HuH-7.5 (cell line): ENCODE results near the gene SFTPD.
"Not testable (repeated sequence)": the region's sequence is repeated elsewhere in the genome, so short reads cannot be mapped to it uniquely, and the experiment has no call there.

Source experiments
- DNase-seq: peaks from one replicate; pipeline ENCODE4 v3.0.0; 2011; ENCODE audit warnings: low spot score

Gene SFTPD

GRCh38 chr10:79925614-79926013, 23.3 kb downstream of the SFTPD start:
- no peak for DNase-seq

- DNase-seq, result no peak
Observed at GRCh38 chr10:79923669-79924068, 25.2 kb downstream of the SFTPD start.

DNA sequence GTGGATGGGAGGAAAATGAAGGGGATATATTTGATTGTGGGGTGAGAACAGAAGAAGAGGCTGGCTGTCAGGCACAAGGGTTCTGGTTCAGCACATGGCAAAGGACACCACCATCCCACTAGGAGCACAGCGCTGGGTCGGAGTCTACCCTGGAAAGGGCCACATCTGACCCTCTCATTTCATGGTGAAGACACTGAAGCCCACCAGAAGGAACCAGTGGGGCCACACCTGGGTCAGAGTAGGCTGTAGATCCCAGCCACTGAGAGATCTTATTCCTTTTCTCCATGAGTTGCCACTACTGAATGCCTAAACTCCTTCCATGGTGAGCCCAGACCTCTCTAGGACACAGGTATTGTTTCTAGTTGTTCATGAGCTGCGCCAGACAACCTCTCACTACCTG, 25.8 kb downstream of the SFTPD start:
- no peak for DNase-seq

- not testable (repeated sequence) for DNase-seq
Observed at GRCh38 chr10:79922011-79922412, 26.9 kb downstream of the SFTPD start.

- DNase-seq, result not testable (repeated sequence)
Observed at GRCh38 chr10:79915838-79916237, 33.1 kb downstream of the SFTPD start.

DNA sequence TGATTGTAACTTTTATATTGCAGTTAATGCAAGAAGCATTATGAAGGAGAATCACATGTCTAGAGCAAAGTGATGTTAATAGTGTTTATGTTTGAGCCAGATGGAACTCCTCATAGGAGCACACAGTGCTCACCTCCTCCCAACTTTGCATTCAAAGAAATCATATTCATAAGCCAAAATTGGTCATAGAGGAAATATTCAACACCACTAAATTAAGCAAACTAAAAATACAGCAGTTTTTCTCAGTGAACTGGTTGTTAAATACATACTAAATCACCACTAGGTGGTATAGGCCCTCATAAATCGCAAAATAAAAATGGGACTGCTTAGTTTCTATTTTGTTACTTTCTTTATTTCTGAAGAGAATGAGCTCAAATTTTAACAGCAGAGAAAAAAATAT, 34.4 kb downstream of the SFTPD start:
- DNase-seq, result not testable (repeated sequence)

- no peak for DNase-seq
Observed at GRCh38 chr10:79910836-79911235, 38.1 kb downstream of the SFTPD start.

- DNase-seq, result no peak
Observed at GRCh38 chr10:79910344-79910743, 38.6 kb downstream of the SFTPD start.

DNA sequence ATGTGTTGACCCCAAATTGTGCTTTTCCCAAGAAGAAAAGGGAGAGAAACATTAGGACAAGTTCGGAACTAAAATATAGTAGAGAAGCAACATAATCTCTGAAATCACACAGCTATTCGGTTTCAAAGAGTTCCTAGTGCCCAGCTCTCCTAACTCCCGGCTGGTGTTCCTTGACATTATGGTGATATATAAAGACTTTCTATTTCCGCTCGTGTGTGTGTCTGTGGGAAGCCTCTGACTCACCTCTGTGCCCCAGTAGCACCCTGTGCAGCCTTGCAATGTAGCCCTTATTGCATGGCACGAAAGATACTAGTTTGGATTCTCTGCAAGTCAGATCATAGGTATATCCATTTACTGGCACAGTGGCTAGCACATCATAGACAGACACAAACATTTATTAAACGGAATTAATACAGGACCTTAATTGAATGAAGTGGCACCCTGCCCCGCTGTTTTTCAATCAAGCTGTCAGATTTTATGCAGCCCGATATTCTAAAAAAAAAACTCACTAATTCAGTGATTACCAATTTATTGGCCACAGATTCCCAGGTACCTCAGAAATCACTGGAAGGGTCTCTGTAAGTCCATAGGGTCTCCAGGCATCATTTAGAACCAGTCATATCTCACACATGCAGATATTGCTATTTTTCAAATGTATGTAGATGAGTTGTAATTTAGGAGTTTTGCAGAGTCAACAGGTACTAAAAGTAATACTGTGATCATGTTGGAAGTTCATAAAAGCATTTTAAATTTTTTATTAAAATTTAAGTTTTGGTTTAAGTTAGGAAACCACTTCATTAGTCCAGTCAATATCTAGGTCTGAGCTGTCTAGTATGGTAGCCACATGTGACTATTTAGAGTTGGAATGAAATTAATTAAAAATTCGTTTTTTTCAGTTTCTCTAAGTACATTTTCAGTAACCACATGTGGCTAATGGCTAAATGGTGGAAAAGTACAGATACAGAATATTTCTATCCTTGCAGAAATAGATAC, 43.3 kb downstream of the SFTPD start:
- DNase-seq, result no peak

DNA sequence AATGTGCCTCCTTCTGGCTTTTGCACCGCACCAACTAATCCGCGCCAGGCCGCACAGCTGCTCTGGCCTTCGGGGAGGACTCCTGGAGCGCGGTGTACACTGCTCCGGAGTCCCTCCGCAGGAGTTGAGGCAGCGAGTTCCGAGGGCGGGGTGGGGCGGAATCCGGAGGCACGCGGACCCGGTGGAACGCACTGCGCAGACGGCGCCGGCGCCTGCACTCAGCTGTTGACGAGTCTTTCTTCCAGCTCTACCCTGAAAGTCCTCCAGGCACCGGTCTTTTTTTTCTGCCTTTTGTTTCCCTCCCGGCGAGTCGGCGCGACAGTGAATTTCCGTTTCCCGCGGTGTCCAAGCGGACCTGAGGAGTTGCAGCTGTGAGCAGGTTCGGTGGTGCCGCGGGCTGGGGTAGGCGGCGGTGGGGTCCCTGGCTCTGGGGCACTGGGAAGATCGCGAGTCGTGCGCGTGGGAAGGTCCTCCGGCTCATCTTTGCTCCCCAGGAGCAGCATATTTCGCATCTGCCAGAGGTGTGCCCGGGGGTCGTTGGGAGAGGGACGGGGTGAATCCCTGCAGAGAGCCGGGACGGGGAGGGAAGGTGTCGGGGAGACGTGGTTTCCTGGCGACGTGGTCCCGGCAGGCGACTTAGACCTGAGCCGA, 44.1 kb downstream of the SFTPD start:
- no peak for DNase-seq

GRCh38 chr10:79901571-79901970, 47.3 kb downstream of the SFTPD start:
- DNase-seq, result not testable (repeated sequence)

GRCh38 chr10:79898597-79899325, 50.1 kb downstream of the SFTPD start:
- no peak for DNase-seq

- DNase-seq, result not testable (repeated sequence)
Observed at GRCh38 chr10:79892896-79893295, 56.0 kb downstream of the SFTPD start.

DNA sequence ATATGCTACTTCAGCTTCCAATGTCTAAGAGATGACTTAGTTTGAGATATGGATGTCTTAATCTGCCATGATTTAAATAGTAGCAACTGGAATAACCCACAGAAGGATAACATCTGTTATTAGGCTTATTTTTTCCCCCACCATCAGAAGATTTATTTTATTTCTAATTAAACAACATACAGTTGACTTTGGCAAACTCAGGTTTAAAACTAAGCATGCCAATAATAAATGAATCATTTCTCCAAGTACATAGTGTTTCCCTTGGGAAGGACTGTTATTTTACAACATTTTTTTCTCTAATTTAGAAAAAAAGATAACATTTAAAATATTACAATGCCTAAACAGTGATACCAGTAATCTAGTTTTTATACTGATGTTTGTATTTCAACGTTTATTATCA, 58.4 kb downstream of the SFTPD start:
- DNase-seq, result no peak

GRCh38 chr10:79888984-79889383, 59.9 kb downstream of the SFTPD start:
- DNase-seq, result not testable (repeated sequence)
